IMR-90 (cell line): ENCODE results near the gene DACT2. TPM values are rescaled to one million over a fixed set of nuclear protein-coding genes. Genes with fewer than 3 reads are reported as not detected.

ENCODE experiments used
- ATAC-seq: fragments of 200-7000 bp; cut with Tn5 transposase; 2 replicates; pipeline ENCODE4 v1.9.1; 2020; ENCODE audit warnings: low read depth, mild to moderate bottlenecking, moderate library complexity
- BruUV-seq: library from RNA; stranded (reverse); fragments of 400-500 nt; replicated peaks from 2 replicates; lab custom pipeline; 2021; lab: Mats Ljungman, UMichigan
- CTCF ChIA-PET: fragments of 300-600 bp; formaldehyde crosslinking; extraction: SDS; loops from one replicate; lab custom pipeline; 2021; ENCODE audit warnings: antibody characterized with exemption; lab: Yijun Ruan, JAX
- POLR2A ChIA-PET: fragments of 300-600 bp; sonication (Branson Sonifier 250); formaldehyde crosslinking; loops from one replicate; lab custom pipeline; 2022; ENCODE audit warnings: antibody characterized with exemption; ENCODE audit not compliant: unreplicated experiment; lab: Charles Lee
- DNase-seq: peaks from one replicate; pipeline ENCODE4 v3.0.0; 2013
- H2AFZ ChIP-seq: replicated peaks from 2 replicates; pipeline ENCODE3; 2013; ENCODE audit warnings: low read length, mild to moderate bottlenecking; ENCODE audit not compliant: poor library complexity
- H2AK5ac ChIP-seq: 2 replicates; pipeline ENCODE4 v1.6.1; 2013; ENCODE audit warnings: low read depth, low read length, inconsistent platforms
- H2AK9ac ChIP-seq: replicated peaks from 2 replicates; pipeline ENCODE3; 2013; ENCODE audit warnings: mild to moderate bottlenecking, low read depth, low read length, moderate library complexity; ENCODE audit not compliant: poor library complexity
- H2BK120ac ChIP-seq: 2 replicates; pipeline ENCODE4 v1.6.1; 2013; ENCODE audit warnings: low read depth, low read length, inconsistent platforms
- H2BK15ac ChIP-seq: 3 replicates; pipeline ENCODE4 v1.6.1; 2013; ENCODE audit warnings: low read depth, low read length, inconsistent platforms
- H2BK20ac ChIP-seq: 2 replicates; pipeline ENCODE4 v1.6.1; 2013; ENCODE audit warnings: low read depth, mild to moderate bottlenecking, inconsistent platforms, low read length, moderate library complexity
- H2BK5ac ChIP-seq: 2 replicates; pipeline ENCODE4 v1.6.1; 2013; ENCODE audit warnings: mild to moderate bottlenecking, low read depth, low read length, inconsistent platforms; ENCODE audit not compliant: poor library complexity, severe bottlenecking
- H3K14ac ChIP-seq: replicated peaks from 2 replicates; pipeline ENCODE4 v1.6.1; 2013; ENCODE audit warnings: low read depth, low read length, inconsistent platforms
- H3K18ac ChIP-seq: 2 replicates; pipeline ENCODE4 v1.6.1; 2013; ENCODE audit warnings: low read depth, low read length, control low read depth
- H3K23ac ChIP-seq: 2 replicates; pipeline ENCODE4 v1.6.1; 2013; ENCODE audit warnings: low read depth, low read length, inconsistent platforms
- H3K27ac ChIP-seq: 2 replicates; pipeline ENCODE4 v1.5.1; 2013; ENCODE audit warnings: mild to moderate bottlenecking, control low read depth, low read length; ENCODE audit not compliant: insufficient read depth
- H3K27me3 ChIP-seq: 2 replicates; pipeline ENCODE4 v1.6.1; 2013; ENCODE audit warnings: low read length; ENCODE audit not compliant: control insufficient read depth, insufficient read depth
- H3K36me3 ChIP-seq: 2 replicates; pipeline ENCODE4 v1.6.1; 2013; ENCODE audit warnings: low read length, mixed read lengths; ENCODE audit not compliant: control insufficient read depth, insufficient read depth
- H3K4ac ChIP-seq: 2 replicates; pipeline ENCODE4 v1.6.1; 2013; ENCODE audit warnings: low read depth, low read length, inconsistent platforms
- H3K4me1 ChIP-seq: 2 replicates; pipeline ENCODE4 v1.6.1; 2013; ENCODE audit warnings: low read length, mixed read lengths; ENCODE audit not compliant: control insufficient read depth, insufficient read depth
- H3K4me2 ChIP-seq: 2 replicates; pipeline ENCODE4 v1.6.1; 2013; ENCODE audit warnings: low read depth, mild to moderate bottlenecking, control low read depth, low read length, moderate library complexity
- H3K4me3 ChIP-seq: 2 replicates; pipeline ENCODE4 v1.5.1; 2013; ENCODE audit warnings: low read depth, mild to moderate bottlenecking, control low read depth, low read length, moderate library complexity; ENCODE audit not compliant: insufficient read depth
- H3K56ac ChIP-seq: 2 replicates; pipeline ENCODE4 v1.6.1; 2013; ENCODE audit warnings: low read length, inconsistent platforms; ENCODE audit not compliant: insufficient read depth; ENCODE audit errors: extremely low read depth
- H3K79me1 ChIP-seq, 2 experiments: 2 replicates each; pipeline ENCODE4 v1.6.1; 2013; ENCODE audit warnings: low read length in 2 of 2, inconsistent platforms in 1 of 2, low read depth in 1 of 2
- H3K9ac ChIP-seq: 2 replicates; pipeline ENCODE4 v1.6.1; 2013; ENCODE audit warnings: low read depth, low read length, control low read depth
- H3K9me1 ChIP-seq: 2 replicates; pipeline ENCODE4 v1.6.1; 2013; ENCODE audit warnings: low read length, inconsistent platforms; ENCODE audit not compliant: insufficient read depth
- H3K9me3 ChIP-seq: 2 replicates; pipeline ENCODE4 v1.6.1; 2013; ENCODE audit warnings: low read length; ENCODE audit not compliant: control insufficient read depth, insufficient read depth
- H4K20me1 ChIP-seq: 2 replicates; pipeline ENCODE4 v1.6.1; 2013; ENCODE audit warnings: low read length, inconsistent platforms; ENCODE audit not compliant: insufficient read depth
- H4K5ac ChIP-seq: 2 replicates; pipeline ENCODE4 v1.6.1; 2013; ENCODE audit warnings: mild to moderate bottlenecking, low read depth, low read length, control low read depth
- H4K8ac ChIP-seq, 2 experiments: 2 replicates each; pipeline ENCODE4 v1.6.1; 2013; ENCODE audit warnings: low read depth in 2 of 2, low read length in 2 of 2, control low read depth in 1 of 2, inconsistent platforms in 1 of 2
- H4K91ac ChIP-seq: 2 replicates; pipeline ENCODE4 v1.6.1; 2013; ENCODE audit warnings: low read depth, low read length, inconsistent platforms; ENCODE audit not compliant: insufficient read depth
- BHLHE40 ChIP-seq: fragments of 150-350 bp; IDR thresholded peaks from 2 replicates; pipeline ENCODE4 v1.6.1; 2016; ENCODE audit warnings: mild to moderate bottlenecking, low read depth, low read length
- CHD1 ChIP-seq: IDR thresholded peaks from 2 replicates; pipeline ENCODE4 v1.6.1; 2012; ENCODE audit warnings: low read depth, low read length, improper control_type of control experiment
- FOS ChIP-seq: fragments of 150-350 bp; IDR thresholded peaks from 2 replicates; pipeline ENCODE4 v1.6.1; 2016; ENCODE audit warnings: low read depth, low read length
- MAFK ChIP-seq: IDR thresholded peaks from 2 replicates; pipeline ENCODE4 v1.6.1; 2012; ENCODE audit warnings: low read depth, low read length, improper control_type of control experiment
- MXI1 ChIP-seq: IDR thresholded peaks from 2 replicates; pipeline ENCODE4 v1.6.1; 2012; ENCODE audit warnings: low read depth, mild to moderate bottlenecking, low read length, moderate library complexity, borderline replicate concordance
- NFE2L2 ChIP-seq: fragments of 150-350 bp; IDR thresholded peaks from 2 replicates; pipeline ENCODE4 v1.6.1; 2016; ENCODE audit warnings: low read depth, mild to moderate bottlenecking, low read length
- POLR2A ChIP-seq: IDR thresholded peaks from 2 replicates; pipeline ENCODE4 v1.6.1; 2012; ENCODE audit warnings: mild to moderate bottlenecking, low read depth, low read length
- RAD21 ChIP-seq: IDR thresholded peaks from 2 replicates; pipeline ENCODE4 v1.6.1; 2012; ENCODE audit warnings: low read length, improper control_type of control experiment
- RCOR1 ChIP-seq: IDR thresholded peaks from 2 replicates; pipeline ENCODE4 v1.6.1; 2012; ENCODE audit warnings: mild to moderate bottlenecking, low read length, improper control_type of control experiment; ENCODE audit not compliant: insufficient replicate concordance
- SMC3 ChIP-seq: fragments of 150-350 bp; IDR thresholded peaks from 2 replicates; pipeline ENCODE4 v1.6.1; 2016; ENCODE audit warnings: low read depth, mild to moderate bottlenecking, antibody characterized with exemption, low read length, moderate library complexity
- USF2 ChIP-seq: fragments of 150-350 bp; IDR thresholded peaks from 2 replicates; pipeline ENCODE4 v1.6.1; 2017; ENCODE audit warnings: mild to moderate bottlenecking, antibody characterized with exemption, low read length, low read depth
- WGBS, 2 experiments: methylation state at CpG; one replicate each; pipeline versions ENCODE4 v1.1.5 to v1.1.7; 2013; ENCODE audit warnings: missing lambda C conversion rate in 2 of 2; ENCODE audit not compliant: insufficient read length in 1 of 2; ENCODE audit errors: extremely low coverage in 2 of 2; 5-methylcytosine and 5-hydroxymethylcytosine counted together
- dilution Hi-C: fragments of 300-500 bp; cut with HindIII; formaldehyde crosslinking; loops from one replicate; pipeline ENCODE4 v1.14.3; 2018; ENCODE audit warnings: low sequenced_read_pairs; ENCODE audit not compliant: unreplicated experiment
- in situ Hi-C: fragments of 300-500 bp; cut with MboI; formaldehyde crosslinking; loops from 3 replicates; pipeline ENCODE4 v1.14.3; 2019; ENCODE audit warnings: low sequenced_read_pairs, inconsistent platforms, mixed read lengths
- intact Hi-C: fragments of 100-400 bp; cut with micrococcal nuclease; formaldehyde crosslinking; loops from 2 replicates; pipeline ENCODE4 v1.10.0; 2022
- polyA plus RNA-seq, 3 experiments: library from polyadenylated mRNA; depleted of rRNA; stranded (reverse); fragments of >200 nt; gene quantifications; 2 replicates each; pipeline ENCODE4 v1.2.3, GENCODE V29; 2012; ENCODE audit warnings: low replicate concordance in 1 of 3
- total RNA-seq: library from RNA; depleted of rRNA; stranded (reverse); fragments of >200 nt; gene quantifications from 2 replicates; pipeline ENCODE4 v1.2.3, GENCODE V29; 2012

DACT2 gene
- total and polyA plus RNA-seq, 2 of the 4 experiments (the other 2 are of a cell fraction), result not detected

GRCh38 chr6:168307015-168307694 is 12.4 kb downstream of the DACT2 start:
- no peak for DNase-seq
- H3K27me3 ChIP-seq, result no peaks in the 10 kb centered on the region
- intact Hi-C loops (no loop called here), dilution Hi-C loops (no loop called here), in situ Hi-C loops (no loop called here)
- no peak overlapping the region for H2AK5ac ChIP-seq
- H2AFZ ChIP-seq, result no peak overlapping the region
- no peak overlapping the region for H2BK20ac ChIP-seq
- no peaks in the 10 kb centered on the region for H3K4me1 ChIP-seq
- H3K27ac ChIP-seq, result no peak overlapping the region
- ChIA-PET POLR2A (no interaction called here), CTCF (no interaction called here)
- TF ChIP-seq RCOR1 (no peak), FOS (no peak), MXI1 (no peak), USF2 (no peak), RAD21 (no peak), SMC3 (no peak), POLR2A (no peak), NFE2L2 (no peak), MAFK (no peak), CHD1 (no peak), BHLHE40 (no peak)
- no peak overlapping the region for H4K8ac ChIP-seq
- peaks cover 64% of the 10 kb centered on the region for H3K9me3 ChIP-seq
- H2BK5ac ChIP-seq, result no peak overlapping the region
- H3K56ac ChIP-seq, result no peak overlapping the region
- WGBS, 2 experiments, result 80% methylated on average over 19 of the region's 30 CpGs; no CpG with 5 or more reads in 1 of the 2 experiments
- H3K9me1 ChIP-seq, result no peaks in the 10 kb centered on the region
- BruUV-seq, result no TSS peak
- H3K23ac ChIP-seq, result no peak overlapping the region
- no peaks in the 10 kb centered on the region for H3K79me1 ChIP-seq
- H4K5ac ChIP-seq, result no peak overlapping the region
- H3K4me2 ChIP-seq, result no peak overlapping the region
- no peak overlapping the region for H3K18ac ChIP-seq
- no peak for ATAC-seq
- no peak overlapping the region for H3K14ac ChIP-seq
- H4K20me1 ChIP-seq, result no peaks in the 10 kb centered on the region
- no peak overlapping the region for H4K91ac ChIP-seq
- no peak overlapping the region for H2BK120ac ChIP-seq
- H2AK9ac ChIP-seq, result no peak overlapping the region
- H3K4ac ChIP-seq, result no peak overlapping the region
- no peaks in the 10 kb centered on the region for H3K36me3 ChIP-seq
- no peak overlapping the region for H3K9ac ChIP-seq
- no peak overlapping the region for H2BK15ac ChIP-seq
- H3K4me3 ChIP-seq, result no peak overlapping the region
